Activated T-cell treated with anti-CD3 and anti-CD28 coated beads for 24 hours (primary cell): ENCODE measurements around the gene RASAL2.
"Not testable (repeated sequence)": the region's sequence is repeated elsewhere in the genome, so short reads cannot be mapped to it uniquely, and the experiment has no call there.

Source experiments
- DNase-seq: peaks from one replicate; pipeline ENCODE4 v3.0.0-alpha.2; 2020; ENCODE audit warnings: low read depth

The RASAL2 gene

GRCh38 chr1:178071811-178072210 is 22.1 kb upstream of the RASAL2 start:
- no peak for DNase-seq

GRCh38 chr1:178072326-178072725 is 21.6 kb upstream of the RASAL2 start:
- DNase-seq: no peak

GRCh38 chr1:178075333-178075732 is 18.6 kb upstream of the RASAL2 start:
- no peak for DNase-seq

- DNase-seq: no peak
These were observed 17.3 kb upstream of the RASAL2 start for GRCh38 chr1:178076607-178077006.

GRCh38 chr1:178077917-178078316 is 16.0 kb upstream of the RASAL2 start:
- DNase-seq: no peak

GRCh38 chr1:178086294-178086693 is 7.6 kb upstream of the RASAL2 start:
- DNase-seq: no peak

- no peak for DNase-seq
These were observed 7.1 kb upstream of the RASAL2 start for GRCh38 chr1:178086766-178087165.

GRCh38 chr1:178088651-178089050 is 5.3 kb upstream of the RASAL2 start:
- no peak for DNase-seq

GRCh38 chr1:178091454-178091853 is 2.5 kb upstream of the RASAL2 start:
- DNase-seq: not testable (repeated sequence)

- DNase-seq: no peak
These were observed 1.7 kb upstream of the RASAL2 start for GRCh38 chr1:178091986-178092745.

- DNase-seq: no peak
These were observed 918 bp upstream of the RASAL2 start for GRCh38 chr1:178092878-178093493.

- DNase-seq: peak; percentile 28
These were observed 382 bp upstream of the RASAL2 start for GRCh38 chr1:178093494-178093950.

GRCh38 chr1:178094739-178095645 is 1.1 kb downstream of the RASAL2 start:
- DNase-seq: no peak

- DNase-seq: no peak
These were observed 2.5 kb downstream of the RASAL2 start for GRCh38 chr1:178096421-178096820.

GRCh38 chr1:178098262-178098661 is 4.4 kb downstream of the RASAL2 start:
- no peak for DNase-seq

GRCh38 chr1:178101266-178101630 is 7.3 kb downstream of the RASAL2 start:
- no peak for DNase-seq

GRCh38 chr1:178101654-178102053 is 7.8 kb downstream of the RASAL2 start:
- no peak for DNase-seq

- DNase-seq: no peak
These were observed 8.3 kb downstream of the RASAL2 start for GRCh38 chr1:178102218-178102617.

GRCh38 chr1:178107823-178108222 is 13.9 kb downstream of the RASAL2 start:
- DNase-seq: no peak

- no peak for DNase-seq
These were observed 15.6 kb downstream of the RASAL2 start for GRCh38 chr1:178109348-178110143.

GRCh38 chr1:178115260-178115659 is 21.4 kb downstream of the RASAL2 start:
- no peak for DNase-seq

- DNase-seq: no peak
These were observed 24.6 kb downstream of the RASAL2 start for GRCh38 chr1:178118524-178118923.
